B cell (primary cell): ENCODE data around the gene ZNRD2. TPM values are rescaled to one million over a fixed set of nuclear protein-coding genes. Genes with fewer than 3 reads are reported as not detected.
A peak's percentile ranks its signal among the peaks of the same experiment; 100 is the strongest.

ENCODE experiments used
- ATAC-seq: fragments of 200-7000 bp; cut with Tn5 transposase; one replicate; pipeline ENCODE4 v1.10.0; 2021; ENCODE audit warnings: low read depth, mild to moderate bottlenecking, moderate number of reproducible peaks, moderate library complexity
- CTCF ChIA-PET: fragments of 350-600 bp; sonication (Branson Sonifier 250); formaldehyde crosslinking; loops from one replicate; lab custom pipeline; 2021; ENCODE audit warnings: antibody characterized with exemption, inconsistent platforms; lab: Charles Lee
- POLR2A ChIA-PET: fragments of 350-600 bp; sonication (Branson Sonifier 250); formaldehyde crosslinking; loops from one replicate; lab custom pipeline; 2021; ENCODE audit warnings: antibody characterized with exemption; lab: Charles Lee
- DNase-seq: peaks from one replicate; pipeline ENCODE4 v3.0.0; 2013
- H2AFZ ChIP-seq: 2 replicates; pipeline ENCODE4 v1.6.1; 2012; ENCODE audit warnings: mild to moderate bottlenecking, low read depth, low read length; ENCODE audit not compliant: insufficient read depth, poor library complexity, severe bottlenecking
- H3K27ac ChIP-seq, 2 donors: 1 replicate in 1 of 2; 2 replicates in 1 of 2; pipeline ENCODE4 v1.5.1; 2012 to 2013; ENCODE audit warnings: low read length in 2 of 2, mild to moderate bottlenecking in 2 of 2, moderate library complexity in 1 of 2
- H3K27me3 ChIP-seq, 4 experiments: fragments of 200-600 bp in 1 of 4; sonication (generic) in 1 of 4; replicated peaks in 1 of 4; 1 replicate in 2 of 4; 2 replicates in 2 of 4; pipeline versions ENCODE4 v1.6.1 to v1.7.0; 2013 to 2016; ENCODE audit warnings: low read length in 3 of 4, mild to moderate bottlenecking in 2 of 4, mixed read lengths in 1 of 4, moderate library complexity in 1 of 4; ENCODE audit not compliant: insufficient read depth in 4 of 4, control insufficient read depth in 3 of 4; ENCODE audit errors: control extremely low read depth in 1 of 4
- H3K36me3 ChIP-seq, 2 experiments: replicated peaks in 1 of 2; 1 replicate in 1 of 2; 2 replicates in 1 of 2; pipeline versions ENCODE4 v1.6.1 to v1.7.1; 2013; ENCODE audit warnings: low read length in 1 of 2; ENCODE audit not compliant: insufficient read depth in 2 of 2, control insufficient read depth in 1 of 2; ENCODE audit errors: control extremely low read depth in 1 of 2, extremely low read depth in 1 of 2
- H3K4me1 ChIP-seq, 2 donors: fragments of 200-600 bp in 1 of 2; sonication (generic) in 1 of 2; 1 replicate in 1 of 2; 2 replicates in 1 of 2; pipeline versions ENCODE4 v1.5.1 to v1.6.1; 2013 to 2017; ENCODE audit warnings: low read length in 2 of 2; ENCODE audit not compliant: control insufficient read depth in 2 of 2, insufficient read depth in 2 of 2
- H3K4me2 ChIP-seq: replicated peaks from 2 replicates; pipeline ENCODE3; 2012; ENCODE audit warnings: mild to moderate bottlenecking, low read depth, low read length; ENCODE audit not compliant: poor library complexity, severe bottlenecking
- H3K4me3 ChIP-seq, 5 experiments: fragments of 200-600 bp in 1 of 5; sonication (generic) in 1 of 5; 1 replicate in 3 of 5; 2 replicates in 2 of 5; pipeline versions ENCODE4 v1.5.1 to v1.7.0; 2011 to 2016; ENCODE audit warnings: low read length in 4 of 5, mild to moderate bottlenecking in 4 of 5, low read depth in 2 of 5, control low read depth in 1 of 5, moderate library complexity in 1 of 5; ENCODE audit not compliant: insufficient read depth in 1 of 5; ENCODE audit errors: control extremely low read depth in 1 of 5, extremely low read depth in 1 of 5
- H3K79me2 ChIP-seq: fragments of 200-600 bp; sonication (generic); one replicate; pipeline ENCODE4 v1.6.0; 2016; ENCODE audit warnings: low read length; ENCODE audit not compliant: control insufficient read depth, insufficient read depth
- H3K9ac ChIP-seq: fragments of 200-600 bp; sonication (generic); 2 replicates; pipeline ENCODE4 v1.6.1; 2017; ENCODE audit warnings: mild to moderate bottlenecking, low read length, moderate library complexity
- H3K9me3 ChIP-seq, 3 donors: one replicate each; pipeline versions ENCODE4 v1.6.1 to v1.7.1; 2013; ENCODE audit warnings: low read length in 2 of 3; ENCODE audit not compliant: control insufficient read depth in 2 of 3, insufficient read depth in 1 of 3; ENCODE audit errors: control extremely low read depth in 1 of 3
- H4K20me1 ChIP-seq: 2 replicates; pipeline ENCODE4 v1.6.0; 2012; ENCODE audit warnings: mild to moderate bottlenecking, low read length; ENCODE audit not compliant: insufficient read depth, control insufficient read depth, poor library complexity, severe bottlenecking
- H3K27ac Mint-ChIP-seq: one replicate; pipeline ENCODE4 v1.8.0; 2021; ENCODE audit warnings: mixed read lengths
- H3K27me3 Mint-ChIP-seq: one replicate; pipeline ENCODE4 v1.8.0; 2021; ENCODE audit warnings: mixed read lengths
- H3K4me1 Mint-ChIP-seq: one replicate; pipeline ENCODE4 v1.8.0; 2021; ENCODE audit warnings: mixed read lengths
- H3K4me3 Mint-ChIP-seq: one replicate; pipeline ENCODE4 v1.8.0; 2021; ENCODE audit warnings: mixed read lengths
- H3K9me3 Mint-ChIP-seq: one replicate; pipeline ENCODE4 v1.8.0; 2022; ENCODE audit warnings: mixed read lengths; ENCODE audit not compliant: insufficient read depth
- EZH2 ChIP-seq: IDR thresholded peaks from 2 replicates; pipeline ENCODE4 v1.6.1; 2012; ENCODE audit warnings: borderline replicate concordance, low read depth, mild to moderate bottlenecking, moderate library complexity, low read length; ENCODE audit not compliant: insufficient read depth, poor library complexity, severe bottlenecking
- WGBS: methylation state at CpG from one replicate; pipeline ENCODE4 v1.1.5; 2013; ENCODE audit warnings: missing lambda C conversion rate; ENCODE audit not compliant: insufficient coverage; 5-methylcytosine and 5-hydroxymethylcytosine counted together
- intact Hi-C: fragments of 100-400 bp; cut with micrococcal nuclease; formaldehyde crosslinking; loops from one replicate; pipeline ENCODE4 v1.10.0; 2022
- polyA plus RNA-seq: library from polyadenylated mRNA; depleted of rRNA; stranded (reverse); fragments of >200 nt; gene quantifications from 2 replicates; pipeline ENCODE4 v1.2.3, GENCODE V29; 2012
- total RNA-seq, 2 donors: library from RNA; stranded (reverse); fragments of 120-200 nt in 1 of 2; gene quantifications; 1 replicate in 1 of 2; 2 replicates in 1 of 2; pipeline versions ENCODE4 v1.2.3 to v1.2.4, GENCODE V29; 2013 to 2022
- TF ChIP-seq, protein P1 (sequence below): fragments of 200-600 bp; IDR thresholded peaks from one replicate; pipeline ENCODE4 v1.8.0; 2022; ENCODE audit warnings: antibody characterized with exemption, mild to moderate bottlenecking

ZNRD2 gene
- total and polyA plus RNA-seq, 2 donors (not counting 1 experiment from before 2014, with no cell fraction given) = 22.1 to 112 TPM

DNA sequence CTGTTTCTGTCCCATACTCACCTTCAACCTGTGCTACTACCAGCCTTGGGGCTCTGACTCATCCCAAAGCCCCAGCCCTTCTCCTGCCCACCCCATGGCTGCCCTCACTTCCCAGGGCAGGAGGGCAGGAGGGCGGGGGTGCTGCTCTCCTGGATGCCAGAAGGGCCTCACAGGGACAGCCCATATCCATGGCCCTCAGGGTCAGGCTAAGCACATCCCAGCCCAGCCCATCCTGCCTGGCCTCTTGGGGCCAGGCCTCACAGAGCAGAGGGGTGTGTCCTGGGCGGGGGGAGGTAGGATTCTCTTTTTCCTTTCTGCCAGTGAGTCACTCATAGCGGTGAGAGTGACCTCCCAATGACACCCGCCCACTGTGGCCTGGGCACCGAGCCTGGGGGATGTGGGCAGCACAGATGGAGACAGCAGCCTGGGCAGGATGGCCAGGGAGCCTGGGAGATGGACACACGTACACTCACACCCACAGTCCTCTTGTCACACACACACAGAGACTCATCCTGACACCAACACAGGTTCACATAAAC, 14.5 kb upstream of the ZNRD2 start:
- CTCF ChIA-PET = interaction anchor here (0.6 to 1.4 kb wide), 4 partner anchors 9 to 934 kb away, joined by 3 to 4 read pairs (median 3); partner anchors contain the start of gene ZNRD2
- Histone ChIP-seq H3K4me1 (peaks cover 29 to 55% of the 10 kb centered on the region in 2 donors), H3K27me3 (no peaks in the 10 kb centered on the region), H3K79me2 (peaks cover 26% of the 10 kb centered on the region), H3K4me3 (no peak overlapping the region), H3K36me3 (no peaks in the 10 kb centered on the region), H3K9ac (no peak overlapping the region), H3K4me2 (no peak overlapping the region), H3K27ac (no peak overlapping the region), H2AFZ (no peak overlapping the region), H3K9me3 (no peaks in the 10 kb centered on the region), H4K20me1 (no peaks in the 10 kb centered on the region)
- TF ChIP-seq, protein P1, sequence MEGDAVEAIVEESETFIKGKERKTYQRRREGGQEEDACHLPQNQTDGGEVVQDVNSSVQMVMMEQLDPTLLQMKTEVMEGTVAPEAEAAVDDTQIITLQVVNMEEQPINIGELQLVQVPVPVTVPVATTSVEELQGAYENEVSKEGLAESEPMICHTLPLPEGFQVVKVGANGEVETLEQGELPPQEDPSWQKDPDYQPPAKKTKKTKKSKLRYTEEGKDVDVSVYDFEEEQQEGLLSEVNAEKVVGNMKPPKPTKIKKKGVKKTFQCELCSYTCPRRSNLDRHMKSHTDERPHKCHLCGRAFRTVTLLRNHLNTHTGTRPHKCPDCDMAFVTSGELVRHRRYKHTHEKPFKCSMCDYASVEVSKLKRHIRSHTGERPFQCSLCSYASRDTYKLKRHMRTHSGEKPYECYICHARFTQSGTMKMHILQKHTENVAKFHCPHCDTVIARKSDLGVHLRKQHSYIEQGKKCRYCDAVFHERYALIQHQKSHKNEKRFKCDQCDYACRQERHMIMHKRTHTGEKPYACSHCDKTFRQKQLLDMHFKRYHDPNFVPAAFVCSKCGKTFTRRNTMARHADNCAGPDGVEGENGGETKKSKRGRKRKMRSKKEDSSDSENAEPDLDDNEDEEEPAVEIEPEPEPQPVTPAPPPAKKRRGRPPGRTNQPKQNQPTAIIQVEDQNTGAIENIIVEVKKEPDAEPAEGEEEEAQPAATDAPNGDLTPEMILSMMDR = no peak
- TF ChIP-seq EZH2 = no peak
- Mint-ChIP-seq H3K27ac (peak overlapping the region; percentile 89), H3K9me3 (no peaks in the 10 kb centered on the region), H3K4me3 (peak overlapping the region; percentile 64), H3K27me3 (peaks cover 3% of the 10 kb centered on the region), H3K4me1 (peaks cover 51% of the 10 kb centered on the region)
- WGBS = 69% methylated on average over 5 of the region's 6 CpGs
- ATAC-seq (no peak), DNase-seq (no peak)
- POLR2A ChIA-PET = interaction anchor here (0.6 kb wide), 2 partner anchors 148 to 732 kb away, joined by 4 to 7 read pairs; no protein-coding TSS in a partner anchor
- intact Hi-C loops = no loop called here
